GM12891 (cell line): ENCODE results near the gene DLX2.

ENCODE experiments used
- POLR2A ChIP-seq: IDR thresholded peaks from 2 replicates; pipeline ENCODE4 v1.6.1; 2011; ENCODE audit warnings: low read depth, low read length, control low read depth
- POLR2AphosphoS5 ChIP-seq: IDR thresholded peaks from 2 replicates; pipeline ENCODE4 v1.6.1; 2011; ENCODE audit warnings: low read depth, low read length, control low read depth
- SPI1 ChIP-seq: IDR thresholded peaks from 2 replicates; pipeline ENCODE4 v1.6.1; 2011; ENCODE audit warnings: low read depth, low read length, control low read depth
- TAF1 ChIP-seq: IDR thresholded peaks from 2 replicates; pipeline ENCODE4 v1.6.1; 2011; ENCODE audit warnings: low read depth, low read length, control low read depth

- TF ChIP-seq POLR2A (no peak), POLR2AphosphoS5 (no peak), SPI1 (no peak), TAF1 (no peak)
Measured at GRCh38 chr2:172095146-172095904, 7.4 kb downstream of the DLX2 start.
